SKM-1 treated with dmso at 0.1 percent for 144 hours (cell line): ENCODE measurements around the gene ZDHHC16.
"Not testable (repeated sequence)": the region's sequence is repeated elsewhere in the genome, so short reads cannot be mapped to it uniquely, and the experiment has no call there.

Source experiments
- DNase-seq: peaks from one replicate; lab custom pipeline; 2025; ENCODE audit not compliant: unreplicated experiment; lab: John Stamatoyannopoulos, UW

The ZDHHC16 gene

DNA sequence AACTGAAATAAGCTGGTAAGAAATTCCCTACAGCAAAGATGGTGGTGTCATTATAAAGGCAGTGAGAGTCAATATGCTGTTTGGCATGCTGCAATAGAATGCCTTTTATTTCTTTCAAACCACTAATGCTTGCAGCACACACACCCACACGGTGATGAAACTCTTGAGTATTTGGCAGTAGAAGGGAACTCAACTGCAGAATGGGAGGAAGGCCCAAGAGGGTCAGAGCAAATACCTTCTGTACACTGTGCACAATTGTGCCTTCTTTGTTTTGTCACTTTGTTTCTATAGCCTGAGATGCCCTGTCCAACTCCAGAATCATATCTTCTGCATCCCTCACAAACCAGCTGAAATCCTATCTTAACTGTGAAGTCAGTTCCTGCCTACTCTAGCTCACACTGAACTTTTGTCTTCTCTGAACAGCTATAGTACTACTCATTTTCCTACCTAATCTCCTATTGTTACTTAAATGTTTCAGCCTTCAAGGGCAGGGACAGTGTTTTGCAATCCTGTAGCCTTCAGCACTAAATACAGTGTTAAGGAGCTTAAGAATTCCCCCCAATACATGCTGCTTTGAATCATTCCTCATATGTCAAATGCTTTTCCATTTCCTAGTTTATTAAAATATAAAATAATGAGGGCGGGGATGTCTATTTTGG is 30.1 kb downstream of the ZDHHC16 start:
- DNase-seq: peak; percentile 44

DNA sequence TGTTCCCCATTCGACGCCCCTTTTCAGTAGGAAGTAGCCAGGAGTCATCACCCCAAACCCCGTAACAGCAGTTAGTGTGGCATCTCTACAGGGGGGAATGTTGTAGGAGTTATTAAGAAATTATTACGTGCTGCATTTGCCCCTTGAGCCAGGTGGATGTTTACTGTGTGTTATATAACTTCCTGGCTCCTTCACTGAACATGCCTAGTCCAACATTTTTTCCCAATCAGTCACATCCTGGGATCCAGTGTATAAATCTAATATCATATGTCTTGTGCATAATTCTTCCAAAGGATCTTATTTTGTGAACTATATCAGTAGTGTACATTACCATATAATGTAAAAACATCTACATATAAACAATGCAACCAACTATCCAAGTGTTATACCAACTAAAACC is 33.4 kb downstream of the ZDHHC16 start:
- not testable (repeated sequence) for DNase-seq

DNA sequence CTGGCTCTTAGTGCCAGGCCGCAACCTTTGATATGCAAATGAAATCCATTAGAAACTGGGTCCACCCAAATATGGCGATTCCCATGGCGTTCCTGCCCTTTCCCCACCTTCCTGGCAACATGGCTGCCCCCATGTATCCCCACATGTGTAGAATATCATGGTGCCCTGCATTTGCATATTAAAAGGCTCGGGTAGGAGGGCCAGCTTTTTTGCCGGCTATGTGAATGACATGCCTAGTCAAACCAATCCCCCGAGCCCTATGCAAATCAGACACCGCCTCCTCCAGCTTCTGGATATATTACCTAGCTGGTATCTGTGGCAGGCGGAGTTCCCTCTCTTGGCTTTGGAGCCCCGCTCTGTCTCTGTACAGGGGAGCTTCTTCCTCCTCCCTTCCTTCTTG is 34.0 kb downstream of the ZDHHC16 start:
- no peak for DNase-seq

DNA sequence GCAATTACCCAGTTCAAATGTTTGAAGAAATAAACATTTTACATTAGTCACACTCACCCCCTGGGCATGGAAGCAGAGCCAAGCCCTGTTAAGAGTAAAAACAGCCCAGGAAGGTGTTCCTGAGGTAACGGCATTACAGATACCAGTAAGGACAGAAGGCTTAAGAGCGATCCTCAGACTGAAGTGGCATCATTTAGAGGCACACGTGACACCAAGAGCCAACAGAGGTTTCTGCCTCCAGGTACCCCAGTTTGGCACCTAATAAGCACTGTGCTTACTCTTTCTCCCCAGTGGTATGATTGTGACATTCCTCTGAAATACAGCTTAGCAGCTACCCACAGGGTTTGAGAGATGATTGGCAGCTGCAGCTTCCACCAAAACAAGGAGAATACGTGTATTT is 35.1 kb downstream of the ZDHHC16 start:
- DNase-seq: no peak

DNA sequence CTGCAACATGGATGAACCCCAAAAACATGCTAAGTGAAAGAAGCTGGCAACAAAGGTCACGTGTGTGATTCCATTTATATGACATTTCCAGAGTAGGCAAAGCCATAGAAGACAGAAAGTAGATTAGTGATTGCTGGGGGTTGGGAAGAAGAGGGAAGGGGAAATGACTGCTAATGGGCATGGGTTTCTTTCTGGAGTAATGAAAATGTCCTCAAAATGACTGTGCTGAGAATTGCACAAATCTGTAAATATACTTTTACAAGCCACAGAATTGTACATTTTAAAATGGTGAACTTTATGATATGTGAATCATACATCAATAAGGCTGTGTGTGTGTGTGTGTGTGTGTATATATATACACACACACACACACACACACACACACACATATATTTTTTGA is 36.4 kb downstream of the ZDHHC16 start:
- no peak for DNase-seq

DNA sequence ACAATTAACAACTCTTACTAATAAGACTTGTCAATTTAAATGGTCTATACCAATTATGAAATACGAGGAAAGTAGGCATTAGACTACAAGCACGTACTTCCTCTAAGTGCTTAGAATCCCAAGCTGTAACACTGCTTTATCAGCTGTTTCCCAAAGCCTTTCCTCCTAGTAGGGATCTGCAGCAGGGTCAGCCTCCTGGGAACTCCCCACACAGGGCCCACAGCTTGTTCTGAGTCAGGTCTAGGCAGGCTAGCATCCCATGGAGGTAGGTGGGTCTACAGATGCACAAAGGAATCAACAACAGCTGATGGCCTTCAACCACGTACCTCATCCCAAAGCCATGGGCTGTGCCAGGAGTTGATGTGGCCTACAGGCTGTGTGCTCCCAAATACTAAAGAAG is 37.5 kb downstream of the ZDHHC16 start:
- DNase-seq: no peak

DNA sequence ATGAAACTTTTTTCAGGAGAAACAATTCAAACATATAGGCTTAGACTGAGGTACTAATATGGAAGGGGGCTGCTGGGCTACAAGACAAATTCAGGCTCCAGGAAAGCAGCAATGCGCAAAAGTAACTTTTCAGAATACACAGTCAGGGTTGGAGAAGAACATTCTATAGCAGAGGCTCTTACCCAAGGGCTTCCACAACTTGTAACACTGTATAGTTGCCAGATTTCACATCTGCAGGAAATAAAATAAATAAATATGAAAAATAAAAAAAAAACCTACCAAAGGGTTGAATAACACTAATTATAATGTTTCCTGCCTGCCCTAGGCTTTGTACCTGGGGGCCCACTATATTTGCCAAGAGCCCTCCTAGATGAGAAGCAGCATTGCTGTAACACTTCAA is 37.9 kb downstream of the ZDHHC16 start:
- no peak for DNase-seq

DNA sequence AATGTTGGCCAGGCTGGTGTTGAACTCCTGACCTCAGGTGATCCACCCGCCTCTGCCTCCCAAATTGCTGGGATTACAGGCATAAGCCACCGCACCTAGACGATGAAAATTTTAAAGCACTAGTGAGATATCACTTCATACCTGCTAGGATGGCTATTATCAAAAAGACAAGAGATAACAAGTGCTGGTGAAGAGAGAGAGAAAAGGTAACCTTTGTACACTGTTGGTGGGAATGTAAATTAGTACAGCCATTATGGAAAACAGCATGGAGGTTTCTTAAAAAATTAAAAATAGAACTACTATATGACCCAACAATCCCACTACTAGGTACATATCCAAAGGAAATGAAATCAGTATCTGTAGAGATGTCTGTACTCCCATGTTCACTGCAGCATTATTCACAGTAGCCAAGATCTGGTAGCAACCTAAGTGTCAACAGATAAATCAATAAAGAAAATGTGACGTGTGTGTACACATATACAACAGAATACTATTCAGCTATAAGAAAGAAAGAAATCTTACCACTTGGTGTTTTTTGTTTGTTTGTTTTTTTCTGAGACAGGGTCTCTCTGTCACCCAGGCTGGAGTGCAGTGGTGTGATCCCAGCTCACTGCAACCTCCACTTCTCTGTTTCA is 39.8 kb downstream of the ZDHHC16 start:
- no peak for DNase-seq

DNA sequence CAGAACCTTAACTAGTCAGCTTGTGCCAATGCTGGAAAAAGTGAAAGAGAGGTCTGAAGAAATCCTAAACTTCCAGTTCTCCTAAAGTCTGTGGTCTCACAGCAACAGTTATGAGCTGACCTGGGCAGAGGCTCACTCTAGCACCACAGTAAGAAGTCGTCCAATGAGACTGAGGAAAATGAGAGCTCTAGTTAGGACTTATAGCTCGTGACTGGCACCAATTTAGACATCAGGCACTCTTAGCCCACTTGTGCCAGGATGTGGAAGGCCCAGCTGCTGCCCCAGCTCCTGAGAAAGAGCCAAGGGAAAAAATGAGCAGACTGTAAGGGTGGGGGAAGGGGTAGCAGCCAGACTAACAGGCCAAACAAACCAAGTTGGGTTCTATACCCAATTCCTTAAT is 44.6 kb downstream of the ZDHHC16 start:
- no peak for DNase-seq

DNA sequence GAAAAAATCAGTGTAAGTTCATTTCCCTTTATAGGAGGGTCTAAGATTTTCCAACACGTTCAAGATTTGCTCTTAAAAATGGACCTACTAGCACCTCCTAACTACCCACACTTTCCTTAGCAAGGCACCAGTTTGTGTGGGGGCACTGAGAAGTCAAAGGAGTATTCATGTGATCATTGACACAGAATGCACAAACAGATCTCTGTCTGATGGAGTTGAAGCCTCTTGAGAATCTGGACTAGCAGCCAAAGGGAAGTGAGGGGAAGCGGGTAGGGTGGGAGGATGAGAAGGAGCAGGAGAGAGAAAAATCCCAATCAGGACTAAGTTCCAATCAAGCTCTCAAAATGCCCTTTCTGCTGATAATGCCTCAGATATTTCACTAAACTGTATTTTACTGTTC is 48.2 kb downstream of the ZDHHC16 start:
- no peak for DNase-seq

DNA sequence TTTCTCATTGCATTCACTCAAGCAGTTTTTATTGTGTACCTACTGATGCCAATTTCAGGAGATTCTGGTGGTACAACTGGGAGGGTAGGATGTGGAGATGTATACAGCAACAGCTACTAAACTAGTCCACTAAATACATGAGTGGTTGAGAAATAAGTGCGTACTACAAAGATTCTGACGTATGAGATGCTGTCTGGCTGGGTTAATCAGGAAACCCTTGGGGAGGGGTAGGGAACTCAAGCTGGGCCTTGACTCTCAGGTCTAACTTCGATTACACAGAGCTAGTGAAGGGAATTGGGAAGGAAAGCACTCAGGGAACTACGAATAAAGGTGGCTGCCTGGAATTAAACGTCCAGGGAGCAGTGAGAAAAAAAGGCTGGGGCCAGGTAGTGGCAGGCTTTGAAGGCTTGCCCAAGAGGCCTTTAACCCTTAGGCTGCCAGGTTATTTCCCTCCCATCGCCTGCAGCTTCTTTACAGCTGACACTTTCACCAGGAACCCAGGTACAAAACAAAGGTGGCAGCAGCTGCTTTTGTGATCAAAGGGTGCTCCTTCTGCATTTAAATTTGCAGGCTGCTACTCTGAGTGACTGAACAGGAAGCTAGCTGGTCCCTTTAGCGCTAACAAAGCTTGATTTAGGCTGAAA is 49.0 kb downstream of the ZDHHC16 start:
- no peak for DNase-seq

DNA sequence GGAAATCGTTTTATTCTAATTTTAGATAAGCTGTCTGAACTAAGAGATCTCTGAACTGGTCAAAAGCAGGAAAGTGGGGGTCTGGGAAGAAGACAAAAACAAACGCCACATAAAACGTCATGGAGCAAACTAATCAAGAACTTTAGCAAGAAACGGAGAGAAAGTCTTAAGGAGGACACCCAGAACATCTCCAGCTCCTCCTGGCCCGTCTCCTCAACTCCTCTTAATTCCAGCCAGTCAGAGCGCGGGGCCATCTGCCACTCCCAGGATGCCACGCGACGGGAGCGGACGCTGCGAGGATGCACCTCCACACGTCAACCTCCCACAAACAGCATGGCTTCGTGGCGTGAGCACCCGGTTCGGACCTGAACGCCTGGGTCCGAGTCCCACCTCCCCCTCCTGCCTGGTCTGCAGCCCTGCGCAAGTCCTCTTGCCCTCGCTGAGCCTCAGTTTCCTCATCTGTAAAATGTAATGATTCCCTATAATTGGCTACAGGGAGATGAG is 51.6 kb downstream of the ZDHHC16 start:
- peak; percentile 72 for DNase-seq

DNA sequence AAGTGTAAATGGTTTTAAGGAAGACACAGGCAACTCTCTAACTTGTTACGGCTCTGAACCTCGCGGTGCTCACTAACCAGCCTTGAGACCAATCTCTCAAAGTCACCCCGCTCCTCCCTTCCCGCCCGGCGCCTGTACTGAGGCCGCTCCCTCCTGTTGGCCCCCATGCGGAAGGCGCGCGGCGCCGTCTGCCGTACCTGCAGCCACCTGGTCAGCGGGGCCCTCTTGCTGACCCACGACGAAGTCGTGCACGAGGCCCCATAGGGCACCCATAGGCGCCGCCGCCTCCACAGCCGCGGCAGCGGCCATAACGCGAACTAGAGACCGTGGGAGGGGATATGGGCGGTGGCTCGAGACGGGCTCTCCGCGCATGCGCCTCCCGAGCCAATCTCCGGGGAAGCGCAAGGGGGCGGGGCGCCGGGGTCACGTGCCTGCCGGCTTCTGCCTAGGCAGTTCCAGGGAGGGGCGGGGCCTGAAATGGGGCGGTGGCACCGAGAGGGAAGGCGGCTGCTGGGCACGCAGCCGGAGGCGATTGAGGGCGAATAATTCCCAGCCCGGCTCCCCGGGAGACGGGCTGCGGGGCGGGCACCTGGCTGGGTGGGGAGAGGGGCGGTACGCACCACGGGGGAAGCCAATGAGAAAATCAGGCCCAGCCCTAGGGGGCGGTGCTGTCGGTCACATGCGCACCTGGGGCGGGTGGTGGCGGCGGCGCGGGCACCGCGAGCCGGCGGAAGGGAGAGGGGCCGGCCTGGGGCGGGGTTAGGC is 52.3 kb downstream of the ZDHHC16 start, which contains the start of gene MMS19:
Gene MMS19, minus strand, starts transcription at position 347 of the 765 bp plus-strand sequence. Its CDS starts 38 bp downstream, at position 309.
- DNase-seq: peak; percentile 99

DNA sequence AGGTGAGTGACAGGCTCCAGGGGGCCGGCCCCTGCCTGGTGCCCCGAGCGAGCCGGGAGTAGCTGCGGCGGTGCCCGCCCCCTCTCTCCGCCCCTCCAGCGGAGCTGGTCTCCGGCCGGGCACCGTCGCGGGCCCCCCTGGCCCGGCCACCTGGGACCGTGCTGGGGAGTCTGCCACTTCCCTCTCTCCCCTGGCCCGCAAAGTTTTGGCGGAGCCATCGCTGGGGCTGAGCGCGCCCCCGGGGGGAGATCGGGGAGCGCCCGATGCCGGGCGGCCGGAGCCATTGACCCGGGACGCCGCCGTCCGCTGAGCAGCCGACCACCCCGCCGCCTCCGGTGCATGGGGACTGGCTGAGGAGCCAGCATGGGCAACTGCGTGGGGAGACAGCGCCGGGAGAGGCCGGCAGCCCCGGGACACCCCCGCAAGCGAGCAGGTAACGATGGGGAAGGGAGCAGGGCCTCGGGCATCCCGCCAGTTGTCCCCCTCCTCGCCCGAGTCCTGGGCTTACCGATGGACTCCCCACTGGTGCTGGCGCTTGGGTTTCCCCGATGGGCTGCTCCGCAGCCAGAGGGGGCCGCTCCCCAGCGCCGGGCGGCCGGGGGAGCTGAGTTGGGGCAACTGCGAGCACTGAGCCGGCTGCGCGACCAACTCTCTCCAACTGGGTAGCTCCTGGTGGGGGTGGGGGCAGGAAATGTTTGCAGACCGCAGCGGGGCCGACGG is 53.0 kb downstream of the ZDHHC16 start, which contains the start of gene UBTD1:
Gene UBTD1, plus strand, starts transcription at position 84 of the 720 bp plus-strand sequence. Its CDS starts 280 bp downstream, at position 364.
- no peak for DNase-seq

DNA sequence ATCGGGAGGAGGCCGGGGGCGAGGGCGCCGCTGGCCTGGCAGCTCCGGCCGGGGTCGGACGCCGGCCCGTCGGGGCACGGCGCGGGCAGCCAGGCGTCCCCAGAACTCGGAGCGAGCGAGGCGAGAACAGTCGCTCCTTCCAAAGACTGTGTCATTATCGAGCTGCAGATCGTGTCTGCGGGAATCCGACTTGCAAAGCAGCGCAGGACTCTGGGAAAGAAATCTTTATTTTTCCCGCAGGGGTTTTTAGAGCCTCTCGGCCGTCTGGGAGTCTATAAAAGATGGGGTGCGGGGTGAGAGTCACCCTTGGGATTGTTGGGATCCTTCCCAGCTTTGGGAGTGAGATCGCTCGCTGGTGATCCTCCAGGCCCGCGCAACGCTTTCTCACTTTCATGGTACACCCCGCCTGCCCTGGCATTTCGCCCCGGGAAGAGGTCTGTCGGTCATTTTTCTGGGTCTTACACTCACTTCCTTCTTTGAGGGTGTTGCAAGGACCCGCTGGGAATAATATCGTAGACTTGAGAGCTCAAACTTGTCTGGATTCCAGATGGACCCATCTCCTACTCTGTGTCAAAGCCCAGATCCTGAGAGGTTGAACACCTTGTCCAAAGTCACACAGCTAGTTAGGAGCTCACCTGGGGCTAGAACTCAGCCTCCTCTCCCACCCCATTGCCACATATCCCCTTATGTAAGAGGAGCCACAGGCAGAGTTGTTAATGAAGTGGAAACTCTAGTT is 53.8 kb downstream of the ZDHHC16 start:
- peak; percentile 54 for DNase-seq

DNA sequence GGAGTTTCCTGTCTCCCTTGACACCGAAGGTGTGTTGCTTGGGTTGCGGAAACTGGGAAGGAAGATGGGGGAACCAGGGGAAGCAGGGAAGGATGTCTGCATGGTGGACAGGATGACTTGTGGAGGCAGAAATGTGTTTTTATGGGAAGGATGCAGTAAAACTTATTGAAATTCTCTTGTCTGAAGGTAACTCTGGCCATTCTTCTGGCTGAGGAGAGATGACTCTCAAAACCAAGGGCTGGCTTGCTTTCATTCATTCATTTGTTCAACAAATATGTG is 54.3 kb downstream of the ZDHHC16 start:
- no peak for DNase-seq

DNA sequence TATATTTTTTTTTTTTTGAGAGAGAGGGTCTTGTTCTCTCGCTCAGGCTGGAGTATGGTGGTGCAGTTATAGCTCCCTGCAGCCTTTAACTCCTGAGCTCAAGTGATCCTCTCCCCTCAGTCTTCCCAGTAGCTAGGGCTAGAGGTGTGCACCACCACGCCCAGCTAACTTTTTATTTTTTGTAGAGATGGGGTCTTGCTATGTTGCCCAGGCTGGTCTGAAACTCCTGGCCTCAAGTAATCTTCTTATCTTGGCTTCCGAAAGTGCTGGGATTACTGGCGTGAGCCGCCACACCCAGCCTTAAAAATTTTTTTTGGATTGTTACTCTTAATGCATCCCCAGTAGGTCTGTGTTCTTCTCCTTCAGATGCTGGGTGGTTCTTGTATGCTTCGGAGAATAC is 56.9 kb downstream of the ZDHHC16 start:
- DNase-seq: no peak

DNA sequence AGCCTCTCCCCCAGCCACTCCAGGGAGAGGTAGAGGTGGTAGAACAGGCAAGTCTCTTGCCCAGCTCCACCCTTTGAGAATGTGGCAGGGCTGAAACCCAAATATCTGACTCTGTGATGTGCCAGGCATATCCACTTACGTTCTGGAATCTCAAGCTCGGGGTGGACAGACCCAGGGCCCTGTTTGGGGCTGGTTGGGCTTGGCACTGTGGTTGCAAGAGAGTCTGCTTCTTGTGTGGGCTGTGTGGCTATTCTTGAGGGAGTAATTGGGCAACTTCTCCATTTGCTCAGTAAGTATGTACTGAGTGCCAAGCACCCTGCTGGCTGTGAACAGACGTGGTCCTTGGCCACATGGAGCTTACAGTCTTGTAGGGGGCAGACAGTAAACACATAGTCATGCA is 57.4 kb downstream of the ZDHHC16 start:
- DNase-seq: peak; percentile 28

DNA sequence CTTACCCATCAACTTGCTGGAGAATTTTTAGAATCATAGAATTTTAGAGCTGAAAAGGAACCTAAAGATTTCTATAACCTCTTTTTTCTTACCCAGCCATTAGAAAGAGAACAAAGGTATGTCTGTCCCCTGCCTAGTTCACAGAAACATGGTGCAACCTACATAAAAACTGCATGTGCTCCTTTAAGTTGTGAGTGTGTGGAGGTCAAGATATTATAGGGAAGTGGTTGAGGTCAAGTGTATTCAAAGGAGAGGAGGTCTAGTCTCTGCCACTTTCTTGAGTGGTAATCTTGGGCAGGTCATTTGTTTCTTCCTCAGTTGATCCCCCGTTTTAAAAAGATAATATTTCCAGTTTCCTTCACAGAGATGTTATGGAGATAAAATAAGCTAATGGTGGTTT is 59.2 kb downstream of the ZDHHC16 start:
- DNase-seq: peak; percentile 49
